GM12878 (cell line): Measurements from ENCODE around the gene BECN2. TPM values are rescaled to one million over a fixed set of nuclear protein-coding genes. Genes with fewer than 3 reads are reported as not detected.

Source experiments
- ATAC-seq: fragments of 200-7000 bp; cut with Tn5 transposase; 3 replicates; pipeline ENCODE4 v1.9.1; 2020; ENCODE audit warnings: mild to moderate bottlenecking, moderate library complexity
- BruUV-seq: library from RNA; stranded (reverse); fragments of 400-500 nt; replicated peaks from 2 replicates; lab custom pipeline; 2021; lab: Mats Ljungman, UMichigan
- CTCF ChIA-PET: fragments of 300-600 bp; sonication (Branson Sonifier 250); formaldehyde crosslinking; extraction: SDS; loops from one replicate; lab custom pipeline; 2021; ENCODE audit warnings: inconsistent platforms; lab: Yijun Ruan, JAX
- POLR2A ChIA-PET: fragments of 350-600 bp; formaldehyde crosslinking; extraction: SDS; loops from one replicate; lab custom pipeline; 2021; ENCODE audit warnings: inconsistent platforms; lab: Charles Lee
- RAD21 ChIA-PET: fragments of 300-600 bp; sonication (Branson Sonifier 250); formaldehyde crosslinking; loops from one replicate; lab custom pipeline; 2023; ENCODE audit warnings: antibody characterized with exemption; ENCODE audit not compliant: unreplicated experiment; lab: Charles Lee
- SMC1A ChIA-PET: fragments of 300-600 bp; sonication (Branson Sonifier 250); formaldehyde crosslinking; loops from one replicate; lab custom pipeline; 2023; ENCODE audit not compliant: unreplicated experiment, uncharacterized antibody; lab: Charles Lee
- DNase-seq: peaks from one replicate; pipeline ENCODE4 v3.0.0-alpha.2; 2011; ENCODE audit warnings: low read depth, low spot score
- FAIRE-seq: peaks from 3 replicates; lab custom pipeline; 2011; peaks lifted over from hg19 to GRCh38; lab: Jason Lieb, UNC
- H2AFZ ChIP-seq: 2 replicates; pipeline ENCODE4 v1.6.0; 2011; ENCODE audit warnings: low read depth, low read length, control low read depth; ENCODE audit not compliant: control insufficient read depth
- H3K27ac ChIP-seq: 2 replicates; pipeline ENCODE4 v1.5.1; 2011; ENCODE audit warnings: control low read depth; ENCODE audit not compliant: control insufficient read depth, insufficient read depth
- H3K27me3 ChIP-seq, 2 experiments: replicated peaks in 1 of 2; 2 replicates each; pipeline versions ENCODE4 v1.6.0 to v1.6.1; 2011; ENCODE audit warnings: low read length in 1 of 2; ENCODE audit not compliant: control insufficient read depth in 2 of 2, insufficient read depth in 2 of 2
- H3K36me3 ChIP-seq, 2 experiments: 2 replicates each; pipeline ENCODE4 v1.5.1; 2011; ENCODE audit warnings: low read length in 1 of 2; ENCODE audit not compliant: control insufficient read depth in 2 of 2, insufficient read depth in 2 of 2
- H3K4me1 ChIP-seq: 2 replicates; pipeline ENCODE4 v1.6.1; 2011; ENCODE audit warnings: mild to moderate bottlenecking, low read length, moderate library complexity, mixed read lengths; ENCODE audit not compliant: control insufficient read depth, insufficient read depth
- H3K4me2 ChIP-seq: 2 replicates; pipeline ENCODE4 v1.6.0; 2011; ENCODE audit warnings: control low read depth; ENCODE audit not compliant: control insufficient read depth, insufficient read depth
- H3K4me3 ChIP-seq: fragments of 200-600 bp; sonication (generic); 2 replicates; pipeline ENCODE4 v1.5.1; 2016
- H3K79me2 ChIP-seq: 2 replicates; pipeline ENCODE4 v1.6.0; 2011; ENCODE audit warnings: low read length; ENCODE audit not compliant: control insufficient read depth, insufficient read depth
- H3K9ac ChIP-seq: 2 replicates; pipeline ENCODE4 v1.8.0; 2011; ENCODE audit warnings: low read length, control low read depth, mixed read lengths; ENCODE audit not compliant: control insufficient read depth, insufficient read depth
- H3K9me3 ChIP-seq: replicated peaks from 3 replicates; pipeline ENCODE4 v1.5.1; 2011; ENCODE audit warnings: mild to moderate bottlenecking, low read length; ENCODE audit not compliant: control insufficient read depth, insufficient read depth
- H4K20me1 ChIP-seq: 2 replicates; pipeline ENCODE4 v1.6.0; 2011; ENCODE audit not compliant: control insufficient read depth, insufficient read depth
- ASH2L ChIP-seq: fragments of 300-600, 200-600 bp; sonication (generic); IDR thresholded peaks from 2 replicates; pipeline ENCODE4 v1.6.1; 2017; ENCODE audit warnings: low read depth, mild to moderate bottlenecking, borderline replicate concordance
- ATF7 ChIP-seq: fragments of 450-650 bp; IDR thresholded peaks from 2 replicates; pipeline ENCODE4 v1.6.1; 2016; ENCODE audit warnings: low read depth, mild to moderate bottlenecking
- BHLHE40 ChIP-seq, 2 experiments: fragments of 450-650 bp in 1 of 2; IDR thresholded peaks; 2 replicates each; pipeline ENCODE4 v1.6.1; 2011 to 2017; ENCODE audit warnings: low read depth in 2 of 2, borderline replicate concordance in 1 of 2, improper control_type of control experiment in 1 of 2, low read length in 1 of 2, mild to moderate bottlenecking in 1 of 2
- NBN ChIP-seq: fragments of 450-650 bp; IDR thresholded peaks from 2 replicates; pipeline ENCODE4 v1.6.1; 2016
- NFXL1 ChIP-seq: fragments of 450-650 bp; IDR thresholded peaks from 2 replicates; pipeline ENCODE4 v1.6.1; 2017; ENCODE audit warnings: antibody characterized with exemption, mild to moderate bottlenecking, borderline replicate concordance
- NFYA ChIP-seq: IDR thresholded peaks from 2 replicates; pipeline ENCODE4 v1.6.1; 2011; ENCODE audit warnings: low read depth, mild to moderate bottlenecking, low read length, improper control_type of control experiment, borderline replicate concordance
- PAX5 ChIP-seq: IDR thresholded peaks from 2 replicates; pipeline ENCODE4 v1.6.1; 2011; ENCODE audit warnings: low read depth, low read length, borderline replicate concordance
- PML ChIP-seq: IDR thresholded peaks from 2 replicates; pipeline ENCODE4 v1.6.1; 2012; ENCODE audit warnings: low read length, inconsistent platforms
- RB1 ChIP-seq: fragments of 450-650 bp; formaldehyde crosslinking; IDR thresholded peaks from 2 replicates; pipeline ENCODE4 v1.6.1; 2017; ENCODE audit warnings: mild to moderate bottlenecking, borderline replicate concordance
- RCOR1 ChIP-seq: conservative IDR thresholded peaks from 2 replicates; pipeline ENCODE4 v1.6.1; 2012; ENCODE audit warnings: low read depth, low read length, improper control_type of control experiment
- SKIL ChIP-seq: fragments of 450-650 bp; IDR thresholded peaks from 2 replicates; pipeline ENCODE4 v1.6.1; 2017; ENCODE audit warnings: mild to moderate bottlenecking, low read depth, inconsistent platforms; ENCODE audit not compliant: poor library complexity, severe bottlenecking
- SMAD1 ChIP-seq: fragments of 450-650 bp; IDR thresholded peaks from 2 replicates; pipeline ENCODE4 v1.6.1; 2018; ENCODE audit warnings: mild to moderate bottlenecking, low read depth; ENCODE audit not compliant: partially characterized antibody
- SREBF2 ChIP-seq: IDR thresholded peaks from 2 replicates; pipeline ENCODE4 v1.6.1; 2012; ENCODE audit warnings: mild to moderate bottlenecking, low read length
- ZZZ3 ChIP-seq: IDR thresholded peaks from 2 replicates; pipeline ENCODE4 v1.6.1; 2011; ENCODE audit warnings: low read depth; ENCODE audit not compliant: control insufficient read depth, insufficient read length
- WGBS: methylation state at CpG from one replicate; pipeline ENCODE4 v1.1.6; 2016; ENCODE audit warnings: low lambda C conversion rate; ENCODE audit not compliant: insufficient replicate concordance, insufficient coverage; ENCODE audit errors: missing lambda C conversion rate; 5-methylcytosine and 5-hydroxymethylcytosine counted together
- in situ Hi-C: fragments of 300-500 bp; cut with MboI; formaldehyde crosslinking; loops from 9 replicates; pipeline ENCODE4 v1.14.3; 2018; ENCODE audit warnings: mixed read lengths
- intact Hi-C: fragments of 100-400 bp; cut with micrococcal nuclease; formaldehyde crosslinking; loops from one replicate; pipeline ENCODE4 v1.14.2; 2022; ENCODE audit not compliant: unreplicated experiment
- polyA plus RNA-seq, 11 experiments: library from polyadenylated mRNA; depleted of rRNA in 4 of 11; unstranded in 6 of 11; stranded (reverse) in 5 of 11; fragments of >200 nt; fragmentation: Nextera tagmentation in 4 of 11; fragmentation: Illumina TruSeq in 1 of 11; extraction: Ambion mirVana in 4 of 11; extraction: Trizol in 1 of 11; gene quantifications; 1 replicate in 1 of 11; 2 replicates in 10 of 11; pipeline versions ENCODE4 v1.2.1 to v1.2.3, GENCODE V29; 2011 to 2016; ENCODE audit warnings: inconsistent platforms in 2 of 11, missing spikeins in 2 of 11, low read depth in 1 of 11
- total RNA-seq, 4 experiments: library from RNA; depleted of rRNA in 3 of 4; stranded (reverse); fragments of >200 nt in 3 of 4; fragmentation: Illumina TruSeq in 1 of 4; extraction: Trizol in 1 of 4; gene quantifications; 2 replicates each; pipeline versions ENCODE4 v1.2.1 to v1.2.3, GENCODE V29; 2013 to 2021
- TF ChIP-seq, protein P1 (sequence below): IDR thresholded peaks from 2 replicates; pipeline ENCODE4 v1.6.1; 2012; ENCODE audit warnings: low read length, inconsistent platforms

Gene BECN2
- total and polyA plus RNA-seq, 10 of the 15 experiments (the other 5 are each of a cell fraction or from before 2014, with no cell fraction given) = not detected

DNA sequence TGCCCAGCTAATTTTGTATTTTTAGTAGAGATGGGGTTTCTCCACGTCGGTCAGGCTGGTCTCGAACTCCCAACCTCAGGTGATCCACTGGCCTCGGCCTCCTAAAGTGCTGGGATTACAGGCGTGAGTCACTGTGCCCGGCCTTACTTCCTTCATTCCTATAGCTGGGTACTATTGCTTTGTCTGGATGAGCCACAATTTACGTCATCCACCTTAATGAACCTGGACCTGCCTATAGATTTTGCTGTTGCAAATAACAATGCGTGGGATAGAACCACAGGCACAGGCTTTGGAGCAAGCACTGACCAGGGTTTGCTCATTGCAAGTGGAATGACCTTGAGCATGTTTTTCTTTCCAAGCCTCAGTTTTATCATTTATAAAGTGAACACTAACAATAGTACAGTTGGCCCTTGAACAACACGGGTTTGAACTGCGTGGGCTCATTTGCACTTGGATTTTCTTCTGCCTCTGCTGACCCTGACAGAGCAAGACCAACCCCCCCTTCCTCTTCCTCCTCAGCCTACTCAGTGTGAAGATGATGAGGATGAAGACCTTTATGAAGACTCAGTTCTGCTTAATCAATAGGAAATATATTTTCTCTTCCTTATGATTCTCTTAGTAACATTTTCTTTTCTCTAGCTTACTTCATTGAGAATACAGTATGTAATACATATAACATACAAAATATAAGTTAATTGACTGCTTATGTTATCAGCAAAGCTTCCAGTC lies 33.3 kb upstream of the BECN2 start:
- RAD21 ChIA-PET = no interaction called here
- 57% methylated on average over 10 of the region's 10 CpGs for WGBS
- in situ Hi-C loops = no loop called here
- Histone ChIP-seq H2AFZ (no peak overlapping the region), H3K36me3 (no peaks in the 10 kb centered on the region), H3K9me3 (no peaks in the 10 kb centered on the region)
- TF ChIP-seq SKIL = no peak
- TF ChIP-seq BHLHE40 (IDR thresholded peaks at IDR 0.05; ENCODE audit: borderline replicate concordance in 1 of 2, low read depth in 2 of 2, low read length in 1 of 2) = no peak
- TF ChIP-seq NBN = no peak
- TF ChIP-seq SMAD1 = no peak
- no peak for TF ChIP-seq SREBF2
- no peak for TF ChIP-seq RB1
- TF ChIP-seq ASH2L = no peak
- no peak for TF ChIP-seq PML
- TF ChIP-seq NFXL1 = no peak
- no peak for TF ChIP-seq PAX5
- no peak for TF ChIP-seq RCOR1
- no peak for TF ChIP-seq ZZZ3
- no peak for TF ChIP-seq ATF7
- TF ChIP-seq, protein P1, sequence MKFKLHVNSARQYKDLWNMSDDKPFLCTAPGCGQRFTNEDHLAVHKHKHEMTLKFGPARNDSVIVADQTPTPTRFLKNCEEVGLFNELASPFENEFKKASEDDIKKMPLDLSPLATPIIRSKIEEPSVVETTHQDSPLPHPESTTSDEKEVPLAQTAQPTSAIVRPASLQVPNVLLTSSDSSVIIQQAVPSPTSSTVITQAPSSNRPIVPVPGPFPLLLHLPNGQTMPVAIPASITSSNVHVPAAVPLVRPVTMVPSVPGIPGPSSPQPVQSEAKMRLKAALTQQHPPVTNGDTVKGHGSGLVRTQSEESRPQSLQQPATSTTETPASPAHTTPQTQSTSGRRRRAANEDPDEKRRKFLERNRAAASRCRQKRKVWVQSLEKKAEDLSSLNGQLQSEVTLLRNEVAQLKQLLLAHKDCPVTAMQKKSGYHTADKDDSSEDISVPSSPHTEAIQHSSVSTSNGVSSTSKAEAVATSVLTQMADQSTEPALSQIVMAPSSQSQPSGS = no peak
- no peak for TF ChIP-seq NFYA
- TF ChIP-seq, all 136 proteins: peak for 0
- Histone ChIP-seq H3K4me3 (no peak overlapping the region), H3K27me3 (no peaks in the 10 kb centered on the region), H3K79me2 (no peaks in the 10 kb centered on the region), H3K4me1 (no peaks in the 10 kb centered on the region), H4K20me1 (no peaks in the 10 kb centered on the region), H3K9ac (no peak overlapping the region), H3K4me2 (no peak overlapping the region), H3K27ac (no peak overlapping the region)
- ChIA-PET CTCF (no interaction called here), POLR2A (interaction anchor here (0.5 kb wide), 1 partner anchor 11 kb away, joined by 6 read pairs; no protein-coding TSS in a partner anchor), SMC1A (no interaction called here)
- no TSS peak for BruUV-seq
- FAIRE-seq = no peak
- intact Hi-C loops = no loop called here
- no peak for DNase-seq
- ATAC-seq = no peak
